Activated CD4-positive, alpha-beta T cell treated with anti-CD3 and anti-CD28 coated beads for 48 hours (primary cell): Measurements from ENCODE around the gene NEMP1.
"Not testable (repeated sequence)": the region's sequence is repeated elsewhere in the genome, so short reads cannot be mapped to it uniquely, and the experiment has no call there.

Source experiments
- DNase-seq: peaks from one replicate; pipeline ENCODE4 v3.0.0-alpha.2; 2020

The NEMP1 gene

DNA sequence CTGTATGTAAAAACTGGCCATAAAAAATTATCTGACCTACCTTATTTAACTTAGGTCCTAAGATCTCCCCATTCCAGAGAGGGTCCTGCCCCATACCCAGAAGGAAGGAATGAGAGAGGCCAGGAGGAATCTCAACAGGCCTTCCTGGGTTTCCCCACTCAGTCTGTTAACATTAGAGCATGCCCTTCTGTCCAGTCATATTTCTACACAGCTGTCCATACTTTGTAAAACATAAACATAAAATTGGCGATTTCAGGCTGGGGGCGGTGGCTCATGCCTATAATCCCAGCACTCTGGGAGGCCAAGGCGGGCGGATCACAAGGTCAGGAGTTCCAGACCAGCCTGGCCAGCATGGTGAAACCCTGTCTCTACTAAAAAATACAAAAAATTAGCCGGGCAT, 56.3 kb downstream of the NEMP1 start:
- DNase-seq, result not testable (repeated sequence)

- DNase-seq, result no peak
Observed at GRCh38 chr12:57019983-57020719, 58.4 kb downstream of the NEMP1 start.

DNA sequence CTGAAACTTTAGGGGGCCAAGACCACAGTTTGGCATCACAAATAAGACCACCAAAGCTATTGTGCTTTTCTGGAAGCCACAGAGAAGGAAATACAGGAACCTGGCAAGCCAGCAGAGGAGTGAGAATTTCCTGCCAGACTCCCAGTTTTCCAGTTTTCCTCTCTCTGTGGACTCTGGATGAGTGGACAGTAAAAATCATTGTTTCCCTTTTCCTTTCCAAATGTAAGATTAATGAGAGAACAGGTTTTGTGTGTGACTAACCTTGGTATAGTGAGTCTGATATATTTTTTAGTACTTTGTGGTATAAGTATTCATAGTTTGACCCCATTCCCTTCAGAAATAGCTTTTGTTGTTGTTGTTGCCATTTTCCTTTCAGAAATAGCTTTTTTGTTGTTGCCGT, 59.7 kb downstream of the NEMP1 start:
- no peak for DNase-seq

DNA sequence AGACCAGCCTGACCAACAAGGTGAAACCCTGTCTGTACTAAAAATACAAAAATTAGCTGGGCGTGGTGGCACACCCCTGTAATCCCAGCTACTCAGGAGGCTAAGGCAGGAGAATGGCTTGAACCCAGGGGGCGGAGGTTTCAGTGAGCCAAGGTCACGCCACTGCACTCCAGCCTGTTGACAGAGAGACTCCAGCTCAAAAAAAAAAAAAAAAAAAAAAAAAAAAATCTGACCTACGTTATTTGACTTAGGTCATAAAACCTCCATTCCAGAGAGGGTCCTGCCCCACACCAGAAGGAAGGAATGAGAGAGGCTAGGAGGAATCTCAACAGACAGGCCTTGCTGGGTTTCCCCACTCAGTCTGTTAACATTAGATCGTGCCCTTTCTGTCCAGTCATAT, 60.2 kb downstream of the NEMP1 start:
- DNase-seq, result not testable (repeated sequence)

DNA sequence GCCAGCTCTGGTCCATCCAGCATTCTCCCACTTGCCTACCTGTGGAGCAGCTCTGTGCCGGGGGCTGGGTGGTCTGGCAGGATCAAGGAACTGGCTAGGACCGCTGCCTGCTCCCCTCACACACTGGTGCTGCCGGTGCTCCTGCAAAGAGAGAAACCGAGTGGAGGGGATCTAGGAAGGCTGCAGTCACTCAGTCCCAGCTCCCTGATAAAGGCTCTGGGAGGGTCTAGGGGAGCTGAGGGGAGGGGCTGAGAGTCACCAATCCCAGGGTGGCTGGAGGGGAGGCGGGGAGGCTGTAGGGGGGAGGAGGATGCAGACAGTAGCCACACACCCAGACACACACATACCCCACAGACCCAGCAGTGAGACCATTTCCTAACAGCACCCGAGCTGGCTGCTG, 62.2 kb downstream of the NEMP1 start, which contains the start of gene TAC3:
TAC3 (minus strand) TSS at position 182 of the 400 bp plus-strand sequence. CDS start 732 bp downstream, outside the sequence.
- DNase-seq, result no peak

DNA sequence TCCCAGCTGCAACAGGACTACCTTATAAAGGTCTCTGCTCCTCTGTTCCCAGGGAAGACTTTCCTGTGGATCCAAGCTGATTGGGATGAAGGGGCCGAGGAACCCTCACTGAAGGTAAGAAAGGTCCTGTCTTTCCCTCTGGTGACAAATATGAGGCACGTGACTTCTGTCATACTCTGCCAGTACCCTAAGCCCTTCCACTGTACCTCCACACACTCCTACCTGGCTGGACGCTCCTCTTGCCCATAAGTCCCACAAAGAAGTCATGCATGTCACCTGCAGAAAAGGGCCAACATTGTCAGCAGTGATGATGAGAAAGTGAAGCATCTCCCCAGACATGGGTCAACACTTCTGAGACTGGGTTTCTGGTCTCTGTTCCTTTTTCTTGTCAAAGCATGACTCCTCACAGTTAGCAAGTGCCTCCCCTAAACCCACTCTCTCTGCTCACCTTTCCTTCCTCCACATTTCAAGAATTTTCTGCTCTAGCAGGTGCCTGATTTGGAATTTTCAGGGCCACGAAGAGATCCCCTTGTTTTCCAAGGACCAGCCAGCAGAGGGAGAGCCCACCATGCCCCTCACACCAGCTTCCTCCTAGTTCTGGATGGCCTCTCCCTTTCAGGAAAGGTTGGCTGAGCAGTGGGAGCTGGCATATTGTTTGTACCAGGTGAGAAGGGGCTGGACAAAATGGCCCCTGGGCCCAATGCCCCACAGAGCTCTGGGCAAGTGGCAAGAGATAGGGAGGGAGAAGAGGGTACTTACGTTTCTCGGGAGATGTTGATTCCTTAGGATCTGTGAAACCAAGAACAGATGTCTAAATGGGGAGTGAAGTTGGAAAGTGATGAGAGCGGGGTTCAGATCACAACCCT, 65.8 kb downstream of the NEMP1 start:
- no peak for DNase-seq

DNA sequence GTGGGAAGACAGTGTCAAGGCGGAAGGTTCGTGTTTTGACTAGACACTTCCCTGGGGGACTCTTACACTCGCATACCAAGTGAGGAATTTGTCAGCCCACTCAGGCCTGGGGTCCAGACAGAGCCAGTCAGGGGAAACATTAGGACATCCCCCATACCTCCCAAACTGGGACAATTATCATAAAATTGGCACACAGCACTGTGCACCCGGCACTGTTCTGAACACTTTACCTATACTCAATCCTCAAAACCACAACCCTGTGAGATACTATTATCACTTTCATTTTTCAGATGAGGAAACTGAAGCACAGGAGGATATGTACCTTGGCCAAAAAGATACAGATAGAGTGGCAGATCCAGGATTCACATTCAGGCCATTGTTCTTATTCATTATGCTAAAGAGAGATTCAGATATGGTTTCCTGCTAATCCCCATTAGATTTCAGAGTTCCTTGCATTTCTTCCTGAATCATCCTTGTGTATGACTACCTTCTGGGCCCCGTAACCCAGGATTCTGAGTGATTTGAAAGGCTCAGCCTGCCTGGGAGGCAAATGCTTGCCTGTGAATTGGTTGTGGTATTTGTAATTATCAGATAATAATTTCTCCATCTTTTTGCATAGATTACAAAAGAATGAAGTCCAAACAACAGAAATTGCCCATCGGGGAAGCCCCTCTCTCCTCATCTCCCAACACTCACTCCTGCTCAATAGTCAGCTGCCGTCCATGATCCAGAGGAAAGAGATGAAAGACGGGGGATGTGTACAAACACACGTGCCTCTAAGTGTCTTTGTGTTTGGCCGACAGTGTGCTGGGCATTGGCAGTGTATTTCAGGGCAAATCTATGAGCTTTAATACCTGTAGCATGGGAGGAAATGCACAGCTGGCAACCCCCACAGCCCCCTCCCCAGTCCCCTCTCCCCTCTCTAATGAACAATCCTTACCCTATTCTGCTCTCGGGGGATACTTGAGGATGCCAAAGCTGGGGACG, 66.9 kb downstream of the NEMP1 start:
- DNase-seq, result no peak

DNA sequence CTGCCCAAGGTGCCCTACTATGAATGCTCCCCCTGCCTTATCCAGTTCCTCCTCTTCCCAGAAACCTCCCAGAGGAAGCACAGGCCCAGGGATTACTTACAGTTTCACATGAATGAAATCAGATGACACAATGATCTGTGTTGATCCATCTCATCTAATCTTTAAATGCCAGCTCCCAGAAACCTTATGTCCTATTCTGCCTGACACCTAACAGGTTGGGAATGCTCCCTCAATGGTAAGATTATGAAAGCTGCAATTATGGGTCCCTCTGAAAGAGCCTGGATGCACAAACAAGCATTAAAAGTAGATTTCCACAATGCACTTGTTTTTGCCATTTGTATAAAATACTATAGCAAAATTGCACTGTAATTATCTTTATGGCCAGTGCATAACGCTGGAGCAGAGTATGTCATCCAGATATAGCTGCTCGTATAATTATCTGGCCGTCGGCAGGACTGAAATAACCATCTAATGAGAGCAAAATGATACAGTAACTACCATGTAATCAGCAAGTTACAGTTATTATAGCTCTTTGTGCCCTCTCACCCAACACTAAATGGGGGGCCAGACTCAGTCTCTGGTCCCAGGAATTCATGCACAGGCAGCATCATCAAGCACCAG, 67.9 kb downstream of the NEMP1 start:
- DNase-seq, result no peak

DNA sequence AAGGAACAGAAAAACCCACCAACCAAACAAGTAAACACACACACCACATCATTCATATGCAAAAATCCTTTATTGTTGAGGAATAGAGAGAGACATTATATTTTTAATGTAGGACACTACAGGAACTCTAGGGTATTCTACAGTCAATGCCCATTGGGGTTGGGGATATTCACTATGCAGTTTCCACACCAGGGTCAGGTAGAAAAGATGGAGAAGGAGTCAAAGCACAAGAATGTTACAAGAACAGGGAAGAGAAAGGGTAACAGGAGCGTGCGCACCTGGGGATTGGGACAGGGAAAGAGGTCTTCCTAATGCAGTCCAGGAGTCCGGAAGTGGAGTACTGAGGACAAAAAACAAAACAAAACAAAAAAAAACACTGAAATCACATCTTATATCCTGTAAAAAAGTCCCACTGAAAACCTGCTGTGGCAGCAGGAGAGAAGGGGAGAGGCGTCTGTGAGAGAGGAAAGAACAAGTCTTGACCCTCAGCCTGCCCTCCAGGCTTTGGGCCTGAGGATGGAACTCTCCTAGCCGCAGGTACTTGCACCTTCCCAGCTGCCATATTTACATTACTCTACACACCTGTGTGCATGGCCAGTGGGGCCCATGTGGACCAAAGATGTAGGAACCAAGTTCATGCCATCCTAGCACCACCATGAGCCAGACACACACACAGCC, 68.5 kb downstream of the NEMP1 start:
- no peak for DNase-seq

DNA sequence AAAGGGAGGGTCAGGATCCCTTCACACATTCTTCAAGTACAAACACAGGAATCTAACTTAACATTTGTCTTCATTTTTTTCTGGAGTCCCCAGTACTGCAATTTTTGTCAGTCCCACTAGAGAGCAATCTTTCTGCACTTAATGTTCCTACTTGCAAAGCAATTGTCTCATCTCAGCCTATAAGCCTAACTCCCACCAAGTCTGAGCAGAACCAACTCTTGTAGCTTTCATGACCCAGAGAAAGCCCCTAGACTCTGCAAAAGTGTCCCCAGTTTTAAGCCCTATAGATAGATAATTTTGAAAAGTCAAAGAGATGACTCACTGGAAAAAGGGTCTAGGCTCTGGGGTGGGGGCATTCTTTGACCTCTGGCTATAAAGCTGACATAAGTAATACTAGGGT, 70.4 kb downstream of the NEMP1 start:
- DNase-seq, result no peak

- peak; percentile 41 for DNase-seq
Observed at GRCh38 chr12:57006809-57007475, 71.6 kb downstream of the NEMP1 start.

DNA sequence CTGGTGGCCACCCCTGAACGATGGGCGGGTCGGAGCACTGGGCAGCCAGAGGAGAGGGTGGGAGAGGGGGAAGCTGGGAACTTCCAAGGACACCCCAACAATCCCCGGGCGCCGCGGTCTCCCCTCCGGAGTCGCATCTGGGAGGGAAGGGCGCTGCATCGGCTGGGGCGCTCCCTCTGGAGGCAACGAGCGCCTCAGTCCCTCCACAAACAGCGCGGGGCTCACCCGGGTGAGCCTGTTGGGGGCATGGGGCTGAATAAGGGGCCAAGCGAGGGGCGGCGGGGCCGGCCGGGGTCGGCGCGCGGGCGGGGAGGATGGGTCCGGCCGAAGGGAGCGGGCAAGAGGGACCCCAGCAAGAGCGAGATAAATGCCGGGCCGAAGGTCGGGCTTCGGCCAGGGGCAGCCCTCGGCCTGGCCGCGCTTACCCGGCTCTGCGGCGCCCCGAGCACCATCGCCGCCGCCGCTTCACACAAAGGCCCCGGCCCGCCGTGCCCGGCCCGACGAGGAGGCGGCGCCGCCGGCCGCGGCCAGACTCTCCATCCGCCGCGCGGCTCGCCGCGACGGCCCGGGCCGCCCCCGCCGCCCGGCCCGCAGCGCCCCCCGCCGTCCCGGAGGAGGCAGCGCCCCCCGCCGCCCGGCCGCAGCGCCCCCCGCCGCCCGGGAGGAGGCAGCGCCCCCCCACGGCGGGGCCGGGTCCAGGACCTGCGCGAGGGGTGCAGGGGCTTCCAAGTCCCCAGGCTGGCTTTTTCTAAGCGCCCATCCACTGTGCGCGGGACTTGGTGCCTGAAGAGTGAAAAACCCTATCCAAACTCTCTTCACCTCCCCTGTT, 72.4 kb downstream of the NEMP1 start, which contains the start of gene ZBTB39:
ZBTB39 (minus strand) TSS at position 567 of the 829 bp plus-strand sequence. CDS start 1,629 bp downstream, outside the sequence.
- peak; percentile 71 for DNase-seq
